Measurements from ENCODE around the gene SVIL.

- TF ChIP-seq POLR2A (IDR thresholded peaks at IDR 0.05; ENCODE audit: low read depth, low read length) = no peak
- TF ChIP-seq TAF1 (IDR thresholded peaks at IDR 0.05; ENCODE audit: low read depth, low read length) = no peak
- no peak for TF ChIP-seq POLR2AphosphoS5 (IDR thresholded peaks at IDR 0.05; ENCODE audit: low read depth, low read length)
These were observed 204.7 kb downstream of the SVIL start for GRCh38 chr10:29430101-29430500.
